PFSK-1 (cell line): ENCODE measurements around the gene H6PD.

ENCODE experiments used
- POLR2AphosphoS5 ChIP-seq: IDR thresholded peaks from 2 replicates; pipeline ENCODE4 v1.6.1; 2012; ENCODE audit warnings: low read depth, mild to moderate bottlenecking, control low read depth, low read length, moderate library complexity
- REST ChIP-seq, 2 experiments: IDR thresholded peaks; 2 replicates each; pipeline versions ENCODE4 v1.6.1 to v1.8.0; 2011 to 2012; ENCODE audit warnings: low read depth in 2 of 2, low read length in 2 of 2, control low read depth in 1 of 2, inconsistent platforms in 1 of 2, mild to moderate bottlenecking in 1 of 2, moderate library complexity in 1 of 2; ENCODE audit not compliant: insufficient read depth in 1 of 2
- SIN3A ChIP-seq: IDR thresholded peaks from 2 replicates; pipeline ENCODE4 v1.6.1; 2012; ENCODE audit warnings: mild to moderate bottlenecking, low read length, moderate library complexity, borderline replicate concordance; ENCODE audit not compliant: insufficient read depth
- TAF1 ChIP-seq: IDR thresholded peaks from 2 replicates; pipeline ENCODE4 v1.6.1; 2012; ENCODE audit warnings: low read length, control low read depth, borderline replicate concordance; ENCODE audit not compliant: insufficient read depth

- no peak for TF ChIP-seq SIN3A
- no peak for TF ChIP-seq POLR2AphosphoS5
- TF ChIP-seq TAF1, result no peak
- no peak for TF ChIP-seq REST (IDR thresholded peaks at IDR 0.05; ENCODE audit: insufficient read depth in 1 of 2, low read depth in 2 of 2, low read length in 2 of 2)
Observed at GRCh38 chr1:9262096-9262986, 27.8 kb downstream of the H6PD start.
